ENCODE data around the gene CFH. TPM values are rescaled to one million over a fixed set of nuclear protein-coding genes. Genes with fewer than 3 reads are reported as not detected.
"Not testable (repeated sequence)": the region's sequence is repeated elsewhere in the genome, so short reads cannot be mapped to it uniquely, and the experiment has no call there.

Gene CFH
- total RNA-seq, 1 donor from 2014 or later = 252 TPM

DNA sequence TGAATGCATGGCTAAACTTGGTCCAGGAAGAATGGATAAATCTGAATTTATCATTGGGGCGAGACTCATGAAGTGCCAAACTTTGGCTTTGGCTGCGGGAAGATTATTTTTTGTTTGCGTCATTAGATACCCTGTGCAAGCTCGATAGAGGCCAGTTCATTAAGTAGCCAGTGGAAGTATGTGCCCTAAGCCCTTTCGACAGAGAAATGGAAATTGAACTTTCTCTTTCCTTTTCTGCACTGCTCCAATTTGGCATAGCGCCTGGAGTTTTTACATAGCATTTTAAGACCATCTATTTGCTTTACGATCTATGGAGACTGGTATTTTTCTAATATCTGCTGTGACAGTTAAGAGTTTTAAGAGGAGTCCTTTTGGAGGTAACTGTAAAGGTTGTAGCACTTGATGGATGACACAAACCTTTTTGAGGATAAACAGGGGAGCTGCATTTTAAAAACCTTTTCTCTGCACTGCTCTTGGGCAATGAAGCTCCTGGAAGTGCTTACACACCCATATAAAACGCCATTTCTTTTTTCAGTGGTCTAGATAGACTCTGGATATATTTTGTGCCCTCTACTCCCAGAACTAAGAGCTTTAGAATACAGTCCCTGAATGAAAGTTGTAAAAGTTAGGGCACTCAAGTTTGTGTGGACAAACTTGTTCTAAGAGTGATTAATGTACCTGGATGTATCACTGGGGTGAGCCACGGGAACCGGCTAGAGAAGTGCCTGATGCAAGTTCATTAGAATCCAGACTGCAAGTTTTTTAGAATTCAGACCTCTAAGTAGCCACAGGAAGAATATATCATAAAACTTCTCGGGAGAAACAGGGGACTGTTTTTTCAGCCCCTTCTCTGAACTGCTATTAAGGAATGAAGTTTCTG is 81.5 kb downstream of the CFH start:
- peaks cover 72% of the 10 kb centered on the region for H3K36me3 Mint-ChIP-seq (ENCODE audit: unreplicated experiment)
- H3K4me1 Mint-ChIP-seq (ENCODE audit: unreplicated experiment) = no peaks in the 10 kb centered on the region

GRCh38 chr1:196734006-196734405 is 82.2 kb downstream of the CFH start:
- Mint-ChIP-seq H3K36me3 (ENCODE audit: unreplicated experiment) (peaks cover 73% of the 10 kb centered on the region), H3K4me1 (ENCODE audit: unreplicated experiment) (no peaks in the 10 kb centered on the region), H3K27me3 (ENCODE audit: unreplicated experiment) (no peaks in the 10 kb centered on the region), H3K9me3 (ENCODE audit: unreplicated experiment) (peaks cover 12% of the 10 kb centered on the region), H3K4me3 (ENCODE audit: unreplicated experiment) (no peak overlapping the region), H3K27ac (ENCODE audit: unreplicated experiment) (no peak overlapping the region)
- no peak for DNase-seq (ENCODE audit: extremely low spot score, unreplicated experiment)
- TF ChIP-seq, protein P1, sequence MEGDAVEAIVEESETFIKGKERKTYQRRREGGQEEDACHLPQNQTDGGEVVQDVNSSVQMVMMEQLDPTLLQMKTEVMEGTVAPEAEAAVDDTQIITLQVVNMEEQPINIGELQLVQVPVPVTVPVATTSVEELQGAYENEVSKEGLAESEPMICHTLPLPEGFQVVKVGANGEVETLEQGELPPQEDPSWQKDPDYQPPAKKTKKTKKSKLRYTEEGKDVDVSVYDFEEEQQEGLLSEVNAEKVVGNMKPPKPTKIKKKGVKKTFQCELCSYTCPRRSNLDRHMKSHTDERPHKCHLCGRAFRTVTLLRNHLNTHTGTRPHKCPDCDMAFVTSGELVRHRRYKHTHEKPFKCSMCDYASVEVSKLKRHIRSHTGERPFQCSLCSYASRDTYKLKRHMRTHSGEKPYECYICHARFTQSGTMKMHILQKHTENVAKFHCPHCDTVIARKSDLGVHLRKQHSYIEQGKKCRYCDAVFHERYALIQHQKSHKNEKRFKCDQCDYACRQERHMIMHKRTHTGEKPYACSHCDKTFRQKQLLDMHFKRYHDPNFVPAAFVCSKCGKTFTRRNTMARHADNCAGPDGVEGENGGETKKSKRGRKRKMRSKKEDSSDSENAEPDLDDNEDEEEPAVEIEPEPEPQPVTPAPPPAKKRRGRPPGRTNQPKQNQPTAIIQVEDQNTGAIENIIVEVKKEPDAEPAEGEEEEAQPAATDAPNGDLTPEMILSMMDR (IDR thresholded peaks at IDR 0.05) = no peak

More for the DNA sequence above, 81.5 kb downstream of the CFH start:
- no peak for DNase-seq (ENCODE audit: extremely low spot score, unreplicated experiment)
- TF ChIP-seq, protein P1 (IDR thresholded peaks at IDR 0.05) = no peak
- no peak overlapping the region for H3K27ac Mint-ChIP-seq (ENCODE audit: unreplicated experiment)
- no peaks in the 10 kb centered on the region for H3K27me3 Mint-ChIP-seq (ENCODE audit: unreplicated experiment)
- no peak overlapping the region for H3K4me3 Mint-ChIP-seq (ENCODE audit: unreplicated experiment)
- H3K9me3 Mint-ChIP-seq (ENCODE audit: unreplicated experiment) = peaks cover 12% of the 10 kb centered on the region

GRCh38 chr1:196734460-196734859 is 82.6 kb downstream of the CFH start:
- no peak overlapping the region for H3K4me3 Mint-ChIP-seq (ENCODE audit: unreplicated experiment)
- H3K27me3 Mint-ChIP-seq (ENCODE audit: unreplicated experiment) = no peaks in the 10 kb centered on the region
- H3K36me3 Mint-ChIP-seq (ENCODE audit: unreplicated experiment) = peaks cover 74% of the 10 kb centered on the region

GRCh38 chr1:196738730-196739129 is 86.9 kb downstream of the CFH start:
- H3K4me1 Mint-ChIP-seq (ENCODE audit: unreplicated experiment) = peaks cover 2% of the 10 kb centered on the region
- peaks cover 64% of the 10 kb centered on the region for H3K36me3 Mint-ChIP-seq (ENCODE audit: unreplicated experiment)
- H3K27ac Mint-ChIP-seq (ENCODE audit: unreplicated experiment) = no peak overlapping the region
- TF ChIP-seq, protein P1 (IDR thresholded peaks at IDR 0.05) = no peak
- no peaks in the 10 kb centered on the region for H3K27me3 Mint-ChIP-seq (ENCODE audit: unreplicated experiment)
- no peak for DNase-seq (ENCODE audit: extremely low spot score, unreplicated experiment)
- H3K9me3 Mint-ChIP-seq (ENCODE audit: unreplicated experiment) = peaks cover 7% of the 10 kb centered on the region
- no peak overlapping the region for H3K4me3 Mint-ChIP-seq (ENCODE audit: unreplicated experiment)

More at GRCh38 chr1:196734460-196734859, 82.6 kb downstream of the CFH start:
- Mint-ChIP-seq H3K4me1 (ENCODE audit: unreplicated experiment) (no peaks in the 10 kb centered on the region), H3K27ac (ENCODE audit: unreplicated experiment) (no peak overlapping the region), H3K9me3 (ENCODE audit: unreplicated experiment) (peaks cover 16% of the 10 kb centered on the region)
- TF ChIP-seq, protein P1 (IDR thresholded peaks at IDR 0.05) = no peak
- no peak for DNase-seq (ENCODE audit: extremely low spot score, unreplicated experiment)

DNA sequence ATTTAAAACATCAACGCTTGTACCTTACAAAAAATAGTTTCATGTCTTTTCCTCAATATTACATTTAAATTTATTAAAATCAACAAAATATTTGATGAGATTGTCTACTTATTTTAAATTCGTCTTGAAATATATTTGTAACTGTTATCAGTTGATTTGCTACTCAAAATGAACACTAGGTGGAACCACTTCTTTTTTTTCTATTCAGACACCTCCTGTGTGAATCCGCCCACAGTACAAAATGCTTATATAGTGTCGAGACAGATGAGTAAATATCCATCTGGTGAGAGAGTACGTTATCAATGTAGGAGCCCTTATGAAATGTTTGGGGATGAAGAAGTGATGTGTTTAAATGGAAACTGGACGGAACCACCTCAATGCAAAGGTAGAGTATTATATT is 91.4 kb downstream of the CFH start:
- H3K9me3 Mint-ChIP-seq (ENCODE audit: unreplicated experiment); DNase-seq (ENCODE audit: extremely low spot score, unreplicated experiment); H3K27ac Mint-ChIP-seq (ENCODE audit: unreplicated experiment); H3K27me3 Mint-ChIP-seq (ENCODE audit: unreplicated experiment); H3K4me3 Mint-ChIP-seq (ENCODE audit: unreplicated experiment); H3K4me1 Mint-ChIP-seq (ENCODE audit: unreplicated experiment): not testable (repeated sequence)
- TF ChIP-seq, protein P1 (IDR thresholded peaks at IDR 0.05) = peak; percentile 57
- H3K36me3 Mint-ChIP-seq (ENCODE audit: unreplicated experiment) = peaks cover 69% of the 10 kb centered on the region

GRCh38 chr1:196765019-196765740 is 113.3 kb downstream of the CFH start:
- not testable (repeated sequence) for H3K9me3 Mint-ChIP-seq (ENCODE audit: unreplicated experiment); H3K36me3 Mint-ChIP-seq (ENCODE audit: unreplicated experiment); H3K27ac Mint-ChIP-seq (ENCODE audit: unreplicated experiment); DNase-seq (ENCODE audit: extremely low spot score, unreplicated experiment); H3K4me3 Mint-ChIP-seq (ENCODE audit: unreplicated experiment); H3K4me1 Mint-ChIP-seq (ENCODE audit: unreplicated experiment)
- peaks cover 23% of the 10 kb centered on the region for H3K27me3 Mint-ChIP-seq (ENCODE audit: unreplicated experiment)

DNA sequence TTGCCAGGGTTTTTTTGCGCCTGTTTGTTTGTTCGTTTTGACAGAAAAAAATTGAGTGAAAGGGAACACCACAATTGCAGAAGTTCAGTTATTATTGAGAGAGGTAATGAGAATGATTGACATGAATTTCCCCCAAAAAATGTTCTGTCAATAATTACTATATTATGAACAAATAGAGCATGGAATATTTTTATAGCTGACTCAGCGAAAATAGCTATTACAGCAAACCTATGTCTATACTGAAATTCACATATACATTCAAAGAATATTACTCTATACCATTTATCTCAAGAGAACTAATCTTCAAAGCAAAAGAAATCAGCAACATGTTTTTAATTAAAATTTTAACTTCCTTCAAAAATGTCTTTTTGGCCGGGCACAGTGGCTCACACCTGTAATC is 118.0 kb downstream of the CFH start:
- not testable (repeated sequence) for H3K4me1 Mint-ChIP-seq (ENCODE audit: unreplicated experiment); H3K9me3 Mint-ChIP-seq (ENCODE audit: unreplicated experiment); H3K27ac Mint-ChIP-seq (ENCODE audit: unreplicated experiment); H3K36me3 Mint-ChIP-seq (ENCODE audit: unreplicated experiment); H3K4me3 Mint-ChIP-seq (ENCODE audit: unreplicated experiment); DNase-seq (ENCODE audit: extremely low spot score, unreplicated experiment)
- H3K27me3 Mint-ChIP-seq (ENCODE audit: unreplicated experiment) = peaks cover 20% of the 10 kb centered on the region
